ENCODE results near the gene LIPF. TPM values are rescaled to one million over a fixed set of nuclear protein-coding genes. Genes with fewer than 3 reads are reported as not detected.
"Not testable (repeated sequence)": the region's sequence is repeated elsewhere in the genome, so short reads cannot be mapped to it uniquely, and the experiment has no call there.

Gene LIPF
- total RNA-seq, 6 experiments from 2014 or later = not detected

DNA sequence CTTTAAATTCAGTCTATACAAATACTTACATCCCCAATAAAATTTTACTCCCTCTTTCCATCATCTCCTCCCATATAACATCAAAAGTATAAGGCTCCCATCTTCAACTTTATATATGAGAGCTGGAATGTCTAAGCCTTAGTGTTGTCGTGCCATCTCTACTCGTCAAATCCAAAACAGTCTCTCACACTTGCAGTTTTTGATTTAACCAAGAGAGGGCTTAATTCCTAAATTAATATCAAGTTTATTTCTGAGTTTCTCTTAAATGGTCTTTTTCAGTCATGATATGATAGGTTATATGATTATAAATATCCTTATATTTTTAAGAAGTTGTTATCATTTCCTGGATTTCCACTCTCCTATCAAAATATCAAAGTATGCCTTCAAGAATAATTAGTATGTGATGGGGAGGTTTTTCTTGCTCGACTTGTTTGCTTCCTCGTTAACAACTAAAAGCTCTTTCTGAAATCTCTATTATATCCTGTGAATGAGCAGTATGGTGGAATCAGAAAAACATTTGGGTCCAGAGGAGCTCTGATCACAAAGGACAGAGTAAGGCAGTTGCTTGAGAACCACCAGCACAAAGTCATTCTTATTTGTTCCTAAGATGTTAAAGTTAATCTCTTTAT lies 29.3 kb downstream of the LIPF start:
- Histone ChIP-seq H3K36me3 (no peaks in the 10 kb centered on the region), H3K27ac (no peak overlapping the region), H3K4me3 (no peak overlapping the region), H3K4me1 (no peaks in the 10 kb centered on the region), H3K27me3 (no peaks in the 10 kb centered on the region), H3K9me3 (no peaks in the 10 kb centered on the region)
- ATAC-seq (no peak), DNase-seq (no peak)
- WGBS (ENCODE audit: insufficient coverage, low coverage, low lambda C conversion rate, missing lambda C conversion rate) = 54% methylated on average over 4 of the region's 4 CpGs
- TF ChIP-seq, protein P1, sequence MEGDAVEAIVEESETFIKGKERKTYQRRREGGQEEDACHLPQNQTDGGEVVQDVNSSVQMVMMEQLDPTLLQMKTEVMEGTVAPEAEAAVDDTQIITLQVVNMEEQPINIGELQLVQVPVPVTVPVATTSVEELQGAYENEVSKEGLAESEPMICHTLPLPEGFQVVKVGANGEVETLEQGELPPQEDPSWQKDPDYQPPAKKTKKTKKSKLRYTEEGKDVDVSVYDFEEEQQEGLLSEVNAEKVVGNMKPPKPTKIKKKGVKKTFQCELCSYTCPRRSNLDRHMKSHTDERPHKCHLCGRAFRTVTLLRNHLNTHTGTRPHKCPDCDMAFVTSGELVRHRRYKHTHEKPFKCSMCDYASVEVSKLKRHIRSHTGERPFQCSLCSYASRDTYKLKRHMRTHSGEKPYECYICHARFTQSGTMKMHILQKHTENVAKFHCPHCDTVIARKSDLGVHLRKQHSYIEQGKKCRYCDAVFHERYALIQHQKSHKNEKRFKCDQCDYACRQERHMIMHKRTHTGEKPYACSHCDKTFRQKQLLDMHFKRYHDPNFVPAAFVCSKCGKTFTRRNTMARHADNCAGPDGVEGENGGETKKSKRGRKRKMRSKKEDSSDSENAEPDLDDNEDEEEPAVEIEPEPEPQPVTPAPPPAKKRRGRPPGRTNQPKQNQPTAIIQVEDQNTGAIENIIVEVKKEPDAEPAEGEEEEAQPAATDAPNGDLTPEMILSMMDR (IDR thresholded peaks at IDR 0.05) = peak in 3 of 4 donors; percentile 29 to 44 (median 36)
- TF ChIP-seq POLR2A (IDR thresholded peaks at IDR 0.05) = no peak
- intact Hi-C loops (cut with DNase I) = loop anchor here in 1 of 2 donors (5.0 kb wide), 1 partner anchor 114 kb away; no protein-coding TSS in a partner anchor

DNA sequence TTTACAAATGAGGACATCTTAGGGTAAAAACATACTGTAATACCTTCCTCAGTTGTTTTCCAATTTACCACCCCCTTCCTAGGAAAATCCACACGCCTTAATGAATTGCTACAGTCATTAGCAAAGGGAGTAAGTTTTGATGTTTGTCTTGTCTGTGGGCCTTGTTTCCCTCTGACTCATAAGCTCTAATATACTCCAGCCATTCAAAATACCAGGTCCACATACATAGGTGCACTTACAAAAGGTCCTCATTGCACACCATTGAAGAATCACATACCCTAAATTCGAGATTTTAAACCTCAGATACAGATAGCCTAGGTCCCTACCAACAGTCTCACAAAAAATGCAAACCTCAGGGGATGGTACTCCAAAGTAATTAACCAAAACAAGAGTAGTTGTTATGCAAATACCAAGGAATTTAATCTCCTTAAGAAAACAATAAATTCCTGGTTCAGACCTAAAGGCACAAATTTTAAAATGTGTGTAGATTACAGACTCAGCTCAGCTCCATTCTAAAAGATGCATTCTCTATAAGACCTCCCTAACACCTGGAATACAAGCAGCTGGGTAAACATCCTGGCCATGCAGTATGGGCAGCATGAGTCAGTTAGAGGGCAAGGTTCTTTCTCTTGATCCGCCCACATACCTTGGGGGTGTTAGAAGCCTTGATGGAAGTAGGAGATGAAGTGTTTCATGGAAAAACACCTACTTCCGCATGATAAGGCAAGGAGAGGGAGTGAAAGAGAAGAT lies 38.8 kb downstream of the LIPF start:
- H3K36me3 ChIP-seq = no peaks in the 10 kb centered on the region
- WGBS (ENCODE audit: insufficient coverage, low coverage, low lambda C conversion rate, missing lambda C conversion rate) = 62% methylated on average over 4 of the region's 4 CpGs
- no peaks in the 10 kb centered on the region for H3K27me3 ChIP-seq
- DNase-seq = no peak
- H3K27ac ChIP-seq = no peak overlapping the region
- no peak overlapping the region for H3K4me3 ChIP-seq
- peak in 1 of 4 donors; percentile 80 for ATAC-seq
- no peaks in the 10 kb centered on the region for H3K4me1 ChIP-seq
- H3K9me3 ChIP-seq = no peaks in the 10 kb centered on the region
- TF ChIP-seq, protein P1 (IDR thresholded peaks at IDR 0.05) = no peak
- TF ChIP-seq POLR2A (IDR thresholded peaks at IDR 0.05) = no peak
- intact Hi-C loops (cut with DNase I) = no loop called here

DNA sequence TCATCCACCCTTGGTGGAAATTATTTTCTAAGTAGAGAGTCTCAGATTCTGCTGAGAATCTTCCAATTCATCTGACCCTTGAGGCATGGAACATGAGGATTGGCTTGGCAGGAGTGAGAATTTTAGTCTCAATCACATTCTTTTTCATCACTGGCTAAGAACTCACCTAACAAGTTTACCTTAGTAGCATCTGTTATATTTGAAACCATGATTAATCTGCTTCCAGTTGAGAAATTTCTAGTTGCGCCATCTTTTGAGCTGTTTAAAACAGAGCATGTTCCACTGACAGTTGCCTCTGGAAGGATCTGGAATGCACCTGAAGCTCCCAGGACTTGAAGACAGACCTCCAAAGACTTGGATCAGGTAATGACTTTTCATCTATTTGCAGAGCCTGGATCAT lies 41.7 kb downstream of the LIPF start, which contains the start of gene LIPK:
Gene LIPK (plus strand): TSS at position 292 of the 400 bp plus-strand sequence. CDS start 18,295 bp downstream, outside the sequence.
- no peak within 1 kb of the TSS for H3K27ac ChIP-seq
- WGBS (ENCODE audit: insufficient coverage, low coverage, low lambda C conversion rate, missing lambda C conversion rate) = 93% methylated on average over 1 of the region's 1 CpG
- H3K9me3 ChIP-seq = no peaks in the 10 kb centered on the region
- H3K4me3 ChIP-seq = no peak within 1 kb of the TSS
- DNase-seq (no peak), ATAC-seq (no peak)
- intact Hi-C loops (cut with DNase I) = no loop called here
- no peaks in the 10 kb centered on the region for H3K4me1 ChIP-seq
- TF ChIP-seq, protein P1 (IDR thresholded peaks at IDR 0.05) = no peak
- TF ChIP-seq POLR2A (IDR thresholded peaks at IDR 0.05) = no peak
- H3K36me3 ChIP-seq = no peaks in the 10 kb centered on the region
- H3K27me3 ChIP-seq = no peaks in the 10 kb centered on the region

DNA sequence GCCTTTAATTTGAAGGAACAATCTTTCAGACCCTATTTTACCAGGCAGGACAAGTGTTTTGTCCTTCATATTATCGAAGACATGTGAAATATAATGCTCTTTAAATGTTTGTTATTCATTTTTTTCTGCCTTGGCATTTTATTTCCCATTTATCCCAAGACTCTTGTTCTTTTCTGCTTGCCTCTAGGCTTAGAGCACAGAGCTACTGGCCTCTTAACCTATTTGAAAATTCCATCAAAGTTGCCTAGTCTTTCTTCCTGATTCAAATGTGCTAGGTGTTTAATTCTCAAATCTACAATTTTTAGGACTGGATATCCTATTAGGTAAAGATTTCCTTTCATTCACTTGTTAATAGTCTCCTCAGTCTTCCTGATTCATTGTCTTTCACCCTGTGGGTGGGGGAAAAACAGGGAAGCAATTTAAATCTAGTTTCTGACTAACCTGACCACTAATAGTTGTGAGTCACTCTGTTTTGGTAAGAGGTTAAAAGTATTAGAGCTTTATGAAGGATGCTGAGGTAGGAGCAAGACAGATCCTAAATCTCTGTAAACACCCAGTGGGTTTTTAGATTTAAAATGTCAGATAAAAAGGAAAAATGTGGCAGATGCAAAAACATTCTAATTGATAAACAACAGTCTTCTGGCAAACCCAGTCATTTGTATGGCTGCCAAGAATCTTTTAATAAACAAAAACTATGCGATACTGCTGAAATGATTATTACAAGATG lies 43.4 kb downstream of the LIPF start:
- intact Hi-C loops (cut with DNase I) = no loop called here
- H3K4me1 ChIP-seq = no peaks in the 10 kb centered on the region
- no peaks in the 10 kb centered on the region for H3K27me3 ChIP-seq
- WGBS (ENCODE audit: insufficient coverage, low coverage, low lambda C conversion rate, missing lambda C conversion rate) = 49% methylated on average over 2 of the region's 2 CpGs
- no peak overlapping the region for H3K27ac ChIP-seq
- H3K36me3 ChIP-seq = no peaks in the 10 kb centered on the region
- TF ChIP-seq POLR2A (IDR thresholded peaks at IDR 0.05) = no peak
- TF ChIP-seq, protein P1 (IDR thresholded peaks at IDR 0.05) = no peak
- H3K4me3 ChIP-seq = no peak overlapping the region
- no peaks in the 10 kb centered on the region for H3K9me3 ChIP-seq
- peak in 1 of 4 donors; percentile 14 for ATAC-seq
- no peak for DNase-seq

DNA sequence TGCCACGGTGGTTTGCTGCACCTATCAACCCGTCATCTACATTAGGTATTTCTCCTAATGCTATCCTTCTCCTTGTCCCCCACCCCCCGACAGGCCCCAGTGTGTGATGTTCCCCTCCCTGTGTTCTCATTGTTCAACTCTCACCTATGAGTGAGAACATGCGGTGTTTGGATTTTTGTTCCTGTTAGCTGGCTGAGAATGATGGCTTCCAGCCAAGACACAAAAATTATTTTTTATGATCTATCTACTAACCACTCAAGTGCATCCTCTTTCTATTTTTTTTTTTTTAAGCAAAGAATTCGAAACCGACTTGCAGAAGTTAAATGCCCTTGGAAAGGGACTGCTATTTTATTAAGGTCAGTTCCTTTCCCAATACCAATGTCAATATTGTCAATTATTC lies 45.1 kb downstream of the LIPF start:
- H3K27ac ChIP-seq; ATAC-seq; DNase-seq; H3K4me3 ChIP-seq; H3K4me1 ChIP-seq; H3K36me3 ChIP-seq; intact Hi-C loops (cut with DNase I); H3K27me3 ChIP-seq; H3K9me3 ChIP-seq: not testable (repeated sequence)
- 48% methylated on average over 6 of the region's 6 CpGs for WGBS (ENCODE audit: insufficient coverage, low coverage, low lambda C conversion rate, missing lambda C conversion rate)

Data from right lobe of liver (tissue), 6 donors.